GM12878 (cell line): ENCODE data around the gene ENOX1.

Experiments used
- ATF2 ChIP-seq: IDR thresholded peaks from 2 replicates; pipeline ENCODE4 v1.6.1; 2012; ENCODE audit warnings: low read length, inconsistent platforms
- CHD2 ChIP-seq: IDR thresholded peaks from 2 replicates; pipeline ENCODE4 v1.6.1; 2011; ENCODE audit warnings: low read depth, low read length, improper control_type of control experiment, borderline replicate concordance
- CREM ChIP-seq: IDR thresholded peaks from 2 replicates; pipeline ENCODE4 v1.6.1; 2014; ENCODE audit warnings: antibody characterized with exemption, low read depth
- CTCF ChIP-seq, 3 experiments: IDR thresholded peaks in 2 of 3; conservative IDR thresholded peaks in 1 of 3; 2 replicates each; pipeline ENCODE4 v1.5.1; 2011; ENCODE audit warnings: low read depth in 3 of 3, low read length in 3 of 3, mild to moderate bottlenecking in 3 of 3, control low read depth in 2 of 3, moderate library complexity in 2 of 3, inconsistent platforms in 1 of 3, mixed read lengths in 1 of 3; ENCODE audit not compliant: control insufficient read depth in 2 of 3, insufficient read depth in 1 of 3; ENCODE audit errors: extremely low read depth in 1 of 3
- EED ChIP-seq: sonication (generic); IDR thresholded peaks from 2 replicates; pipeline ENCODE4 v1.6.1; 2016; ENCODE audit warnings: antibody characterized with exemption, low read depth
- EZH2 ChIP-seq: IDR thresholded peaks from 2 replicates; pipeline ENCODE4 v1.6.1; 2012; ENCODE audit warnings: low read depth, mild to moderate bottlenecking, control low read depth, inconsistent platforms, low read length, borderline replicate concordance; ENCODE audit not compliant: control insufficient read depth
- FOXK2 ChIP-seq: fragments of 450-650 bp; IDR thresholded peaks from 2 replicates; pipeline ENCODE4 v1.6.1; 2017; ENCODE audit warnings: mild to moderate bottlenecking, moderate library complexity
- MAX ChIP-seq: IDR thresholded peaks from 2 replicates; pipeline ENCODE4 v1.6.1; 2012; ENCODE audit warnings: low read depth, low read length, improper control_type of control experiment
- POLR2A ChIP-seq: IDR thresholded peaks from 2 replicates; pipeline ENCODE4 v1.6.1; 2011; ENCODE audit warnings: low read depth, mild to moderate bottlenecking, low read length
- SMC3 ChIP-seq: IDR thresholded peaks from 2 replicates; pipeline ENCODE4 v1.6.1; 2011; ENCODE audit warnings: low read length, improper control_type of control experiment, borderline replicate concordance
- SREBF2 ChIP-seq: IDR thresholded peaks from 2 replicates; pipeline ENCODE4 v1.6.1; 2012; ENCODE audit warnings: mild to moderate bottlenecking, low read length
- SRF ChIP-seq, 2 experiments: IDR thresholded peaks; 2 replicates each; pipeline ENCODE4 v1.6.1; 2011; ENCODE audit warnings: low read depth in 2 of 2, low read length in 2 of 2, mild to moderate bottlenecking in 1 of 2, moderate library complexity in 1 of 2
- TAF1 ChIP-seq: IDR thresholded peaks from 2 replicates; pipeline ENCODE4 v1.6.1; 2011; ENCODE audit warnings: mild to moderate bottlenecking, low read depth, low read length, borderline replicate concordance
- TF ChIP-seq, protein P1 (sequence below): fragments of 450-650 bp; IDR thresholded peaks from 2 replicates; pipeline ENCODE4 v1.6.1; 2017; ENCODE audit warnings: antibody characterized with exemption, mild to moderate bottlenecking, moderate library complexity

GRCh38 chr13:43529796-43530195 is 257.0 kb downstream of the ENOX1 start:
- TF ChIP-seq EZH2 (no peak), TAF1 (no peak), CTCF (IDR thresholded peaks at IDR 0.05 in 2 of 3, conservative IDR thresholded peaks at IDR 0.05 in 1 of 3; ENCODE audit: control insufficient read depth in 2 of 3, extremely low read depth in 1 of 3, insufficient read depth in 1 of 3, low read depth in 3 of 3, low read length in 3 of 3) (no peak), ATF2 (no peak), CHD2 (no peak), CREM (no peak), SRF (IDR thresholded peaks at IDR 0.05; ENCODE audit: low read depth in 2 of 2, low read length in 2 of 2) (no peak), FOXK2 (no peak), EED (no peak), POLR2A (no peak), SREBF2 (no peak), MAX (no peak), SMC3 (no peak)
- TF ChIP-seq, protein P1, sequence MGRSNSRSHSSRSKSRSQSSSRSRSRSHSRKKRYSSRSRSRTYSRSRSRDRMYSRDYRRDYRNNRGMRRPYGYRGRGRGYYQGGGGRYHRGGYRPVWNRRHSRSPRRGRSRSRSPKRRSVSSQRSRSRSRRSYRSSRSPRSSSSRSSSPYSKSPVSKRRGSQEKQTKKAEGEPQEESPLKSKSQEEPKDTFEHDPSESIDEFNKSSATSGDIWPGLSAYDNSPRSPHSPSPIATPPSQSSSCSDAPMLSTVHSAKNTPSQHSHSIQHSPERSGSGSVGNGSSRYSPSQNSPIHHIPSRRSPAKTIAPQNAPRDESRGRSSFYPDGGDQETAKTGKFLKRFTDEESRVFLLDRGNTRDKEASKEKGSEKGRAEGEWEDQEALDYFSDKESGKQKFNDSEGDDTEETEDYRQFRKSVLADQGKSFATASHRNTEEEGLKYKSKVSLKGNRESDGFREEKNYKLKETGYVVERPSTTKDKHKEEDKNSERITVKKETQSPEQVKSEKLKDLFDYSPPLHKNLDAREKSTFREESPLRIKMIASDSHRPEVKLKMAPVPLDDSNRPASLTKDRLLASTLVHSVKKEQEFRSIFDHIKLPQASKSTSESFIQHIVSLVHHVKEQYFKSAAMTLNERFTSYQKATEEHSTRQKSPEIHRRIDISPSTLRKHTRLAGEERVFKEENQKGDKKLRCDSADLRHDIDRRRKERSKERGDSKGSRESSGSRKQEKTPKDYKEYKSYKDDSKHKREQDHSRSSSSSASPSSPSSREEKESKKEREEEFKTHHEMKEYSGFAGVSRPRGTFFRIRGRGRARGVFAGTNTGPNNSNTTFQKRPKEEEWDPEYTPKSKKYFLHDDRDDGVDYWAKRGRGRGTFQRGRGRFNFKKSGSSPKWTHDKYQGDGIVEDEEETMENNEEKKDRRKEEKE = no peak
